GM20431 (cell line): ENCODE results near the gene OTOF.

ENCODE experiments used
- in situ Hi-C: fragments of 300-500 bp; cut with MseI, MboI; formaldehyde crosslinking; loops from one replicate; pipeline ENCODE4 v1.15.0; 2020; ENCODE audit warnings: low sequenced_read_pairs; ENCODE audit not compliant: unreplicated experiment

Gene OTOF

GRCh38 chr2:26424221-26424620, 53.7 kb downstream of the OTOF start:
- in situ Hi-C loops: no loop called here

GRCh38 chr2:26423750-26424149, 54.2 kb downstream of the OTOF start:
- in situ Hi-C loops: no loop called here

GRCh38 chr2:26422947-26423629, 54.8 kb downstream of the OTOF start:
- in situ Hi-C loops: no loop called here

GRCh38 chr2:26421961-26422360, 56.0 kb downstream of the OTOF start:
- in situ Hi-C loops: no loop called here

- in situ Hi-C loops: no loop called here
Measured at GRCh38 chr2:26414311-26414710, 63.6 kb downstream of the OTOF start.

- in situ Hi-C loops: no loop called here
Measured at GRCh38 chr2:26412091-26412673, 65.7 kb downstream of the OTOF start.

GRCh38 chr2:26411419-26411818, 66.5 kb downstream of the OTOF start:
- in situ Hi-C loops: no loop called here

GRCh38 chr2:26410764-26411243, 67.1 kb downstream of the OTOF start:
- in situ Hi-C loops: no loop called here

GRCh38 chr2:26409785-26410184, 68.1 kb downstream of the OTOF start:
- in situ Hi-C loops: no loop called here

GRCh38 chr2:26407526-26407925, 70.4 kb downstream of the OTOF start:
- in situ Hi-C loops: no loop called here
